ENCODE data around the gene HOXC9.

Gene HOXC9

DNA sequence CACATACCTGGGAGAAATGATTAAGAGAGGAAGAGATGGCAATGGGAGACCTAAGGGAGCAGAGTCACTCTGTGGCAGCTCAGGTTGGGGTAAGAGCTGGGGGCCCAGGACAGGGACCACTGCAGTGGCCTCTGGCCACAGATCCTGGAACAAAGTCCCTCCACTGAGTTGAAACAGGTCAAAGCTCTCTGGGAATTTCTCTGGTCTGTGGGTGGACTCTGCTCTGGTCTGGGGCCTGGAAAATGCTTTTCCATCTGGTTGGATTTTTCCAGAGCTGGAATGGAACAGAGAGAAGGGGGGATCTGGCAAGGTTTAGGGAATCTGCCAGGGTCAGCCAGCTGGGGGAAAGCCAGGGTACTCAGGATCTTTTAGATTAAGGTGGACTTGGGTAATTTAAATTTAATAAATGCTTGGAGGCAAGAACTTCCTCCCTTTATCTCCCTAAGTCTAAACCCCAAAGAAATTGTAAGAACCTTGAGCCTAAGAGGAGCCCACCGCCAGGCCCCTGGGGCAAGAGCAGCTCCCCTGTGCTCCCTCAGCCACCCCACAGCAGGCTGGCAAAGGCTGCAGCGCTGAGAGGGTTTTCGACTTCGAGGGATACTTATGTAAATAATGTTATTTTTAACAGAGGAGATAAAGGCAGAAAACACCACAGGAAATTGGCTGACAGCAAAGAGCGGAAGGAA is 11.3 kb upstream of the HOXC9 start:
- no peak for FAIRE-seq

DNA sequence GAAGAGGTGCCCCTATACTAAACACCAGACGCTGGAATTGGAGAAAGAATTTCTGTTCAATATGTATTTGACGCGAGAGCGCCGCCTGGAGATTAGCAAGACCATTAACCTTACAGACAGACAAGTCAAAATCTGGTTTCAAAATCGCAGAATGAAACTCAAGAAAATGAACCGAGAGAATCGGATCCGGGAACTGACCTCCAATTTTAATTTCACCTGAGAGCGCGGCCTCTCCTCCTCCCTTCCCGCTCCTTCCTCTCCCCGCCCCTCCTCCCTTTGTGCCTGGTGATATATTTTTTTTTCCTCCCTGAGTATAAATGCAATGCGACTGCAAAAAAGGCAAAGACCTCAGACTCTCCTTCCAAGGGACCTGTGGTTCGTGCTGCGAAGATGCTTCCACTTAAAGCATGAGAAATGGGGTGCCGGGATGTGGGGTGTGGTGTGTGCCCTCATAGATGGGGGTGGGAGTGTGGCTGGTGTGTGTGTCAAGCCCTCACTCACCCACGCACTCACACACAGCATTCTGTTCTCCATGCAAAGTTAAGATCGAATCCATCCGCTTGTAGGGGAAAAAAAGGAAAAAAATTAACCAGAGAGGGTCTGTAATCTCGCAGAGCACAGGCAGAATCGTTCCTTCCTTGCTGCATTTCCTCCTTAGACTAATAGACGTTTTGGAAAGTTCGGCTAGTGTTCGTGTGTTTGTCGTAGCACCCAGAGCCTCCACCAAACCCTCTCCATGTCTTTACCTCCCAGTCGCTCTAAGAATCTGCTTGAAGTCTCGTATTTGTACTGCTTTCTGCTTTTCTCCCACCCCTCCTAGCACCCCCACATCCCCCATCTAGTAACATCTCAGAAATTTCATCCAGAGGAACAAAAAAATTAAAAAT is 10.5 kb upstream of the HOXC9 start:
- no peak for FAIRE-seq

DNA sequence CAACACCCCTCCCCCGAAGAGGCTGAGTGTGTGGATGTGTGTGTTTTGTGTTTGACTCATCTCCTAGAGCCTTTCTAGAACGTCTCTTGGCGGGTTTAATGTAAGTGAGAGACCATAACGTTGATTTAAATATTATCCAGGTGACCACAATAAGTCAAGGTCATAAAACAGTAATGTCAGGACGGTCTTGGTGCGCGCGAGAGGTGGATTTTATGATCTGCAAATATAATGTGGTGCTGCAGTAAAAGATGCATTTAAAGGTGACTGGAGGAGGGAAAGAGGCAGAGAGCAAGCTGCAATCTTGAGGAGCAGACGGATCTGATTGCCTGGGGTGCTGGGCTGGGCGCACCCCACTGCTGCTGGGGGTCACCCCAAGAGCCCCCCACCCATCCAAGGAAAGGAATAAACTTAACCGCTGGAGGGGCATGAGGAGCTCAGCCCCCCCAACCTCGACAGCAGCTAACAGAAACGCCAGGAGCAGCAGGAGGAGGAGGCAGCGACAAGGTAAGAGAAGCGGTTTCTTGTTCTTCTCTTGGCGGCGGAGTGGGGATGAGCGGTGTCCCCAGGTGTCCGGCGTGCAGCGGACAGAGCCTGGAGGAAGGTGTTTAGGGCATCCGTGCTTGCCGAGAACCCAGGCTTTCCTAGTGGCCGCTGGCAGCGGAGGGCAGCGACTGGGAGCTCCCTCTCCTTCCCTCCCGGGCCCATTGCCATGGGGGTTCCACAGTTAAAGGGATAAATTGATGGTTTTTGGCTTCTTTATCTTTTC is 9.5 kb upstream of the HOXC9 start:
- FAIRE-seq: no peak

DNA sequence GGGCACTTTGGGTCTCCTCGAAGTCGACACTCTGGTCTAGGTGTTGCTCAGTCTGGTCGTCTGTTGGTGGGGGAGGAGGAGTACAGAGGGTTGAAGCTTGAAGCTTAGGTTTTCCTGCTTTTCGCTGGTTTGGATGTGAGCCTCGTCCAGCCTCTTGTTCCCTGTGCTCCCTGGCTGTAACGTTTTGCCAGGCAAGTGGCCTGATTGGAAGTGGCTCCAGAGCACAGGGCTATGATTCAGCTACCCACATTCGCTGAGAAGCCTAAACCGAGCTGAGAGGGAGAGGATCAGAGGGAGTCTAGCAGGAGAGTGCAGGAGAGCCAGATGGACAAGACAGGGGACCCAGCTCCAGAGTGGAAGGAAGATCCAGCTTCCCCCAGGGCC is 8.9 kb upstream of the HOXC9 start:
- FAIRE-seq: no peak

DNA sequence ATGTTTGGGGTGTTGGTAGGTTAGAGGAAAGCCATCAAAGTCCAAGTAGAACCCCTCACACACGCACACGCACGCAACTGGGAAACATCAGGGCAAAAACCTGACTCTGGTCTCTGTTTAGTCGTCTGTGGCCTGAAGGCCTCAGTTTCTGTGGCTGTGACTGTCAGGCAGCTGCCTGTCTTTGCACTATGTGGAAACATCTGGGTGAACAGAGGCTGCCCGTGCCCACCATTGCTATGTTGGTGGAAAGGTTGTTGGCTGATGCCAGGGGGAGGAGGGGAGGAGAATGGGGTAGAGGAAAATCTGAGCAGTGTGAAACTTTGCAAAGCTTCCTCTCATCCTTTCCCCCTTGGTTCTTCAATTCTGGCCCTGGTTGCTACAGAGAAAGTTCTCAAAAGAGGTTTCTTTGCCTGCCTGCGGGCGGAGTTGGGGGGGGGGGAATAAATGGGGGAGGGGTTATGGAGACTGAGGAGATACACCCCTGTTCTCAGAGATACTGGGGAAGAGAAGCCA is 7.5 kb upstream of the HOXC9 start:
- no peak for FAIRE-seq

DNA sequence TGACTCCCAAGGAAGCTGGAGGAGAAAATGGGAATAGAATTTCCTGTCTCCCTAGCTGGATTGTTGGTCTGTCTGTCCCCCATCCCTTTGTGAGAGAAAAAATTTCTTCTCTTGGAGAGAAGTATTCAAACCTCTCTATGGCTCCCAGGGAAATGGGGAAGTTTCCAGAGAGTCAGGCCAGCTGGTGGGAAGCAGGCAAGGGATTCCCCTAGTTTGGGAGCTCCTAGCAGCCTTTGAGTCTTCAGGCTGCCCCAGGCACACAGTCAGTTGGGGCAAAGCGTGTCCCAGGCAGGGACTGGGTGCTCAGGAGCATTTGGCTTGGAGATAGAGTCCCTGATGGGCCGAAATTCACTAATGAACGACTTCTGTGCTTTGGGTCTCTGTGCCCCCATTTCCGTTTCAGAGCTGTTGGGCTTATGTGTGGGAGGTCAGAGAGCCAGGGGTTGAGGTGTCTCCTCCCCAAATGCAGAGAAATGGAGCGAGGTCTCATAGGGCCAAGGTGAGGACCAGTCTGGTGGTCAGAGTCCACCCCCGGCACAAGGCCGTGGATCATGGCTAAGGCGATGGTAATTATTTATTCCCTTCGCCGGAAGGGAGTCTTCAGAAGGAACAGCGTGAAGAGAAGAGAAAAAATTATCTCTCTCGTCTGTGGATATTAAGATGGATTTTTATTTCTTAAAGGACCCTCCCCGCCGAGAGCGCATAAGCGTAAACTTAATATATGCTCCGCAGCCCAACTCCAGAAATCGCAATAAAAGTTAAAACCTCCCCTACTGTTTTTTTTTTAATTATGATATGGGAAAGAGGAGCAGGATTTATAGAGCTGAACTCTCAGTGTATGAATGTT is 6.6 kb upstream of the HOXC9 start:
- FAIRE-seq: no peak

DNA sequence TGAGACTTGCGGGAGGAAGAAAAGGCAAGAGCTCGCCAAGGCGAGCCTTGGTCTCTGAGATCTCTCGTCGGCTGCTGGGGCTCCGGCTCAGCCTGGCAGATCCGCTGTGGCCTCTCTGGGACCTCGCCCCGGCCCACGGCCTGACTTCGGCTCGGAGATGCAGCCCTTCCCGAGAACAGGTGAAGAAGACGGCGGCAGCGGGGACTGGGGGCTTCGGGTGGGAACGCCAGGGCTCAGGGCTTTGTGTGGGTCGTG is 6.0 kb upstream of the HOXC9 start:
- FAIRE-seq: no peak

DNA sequence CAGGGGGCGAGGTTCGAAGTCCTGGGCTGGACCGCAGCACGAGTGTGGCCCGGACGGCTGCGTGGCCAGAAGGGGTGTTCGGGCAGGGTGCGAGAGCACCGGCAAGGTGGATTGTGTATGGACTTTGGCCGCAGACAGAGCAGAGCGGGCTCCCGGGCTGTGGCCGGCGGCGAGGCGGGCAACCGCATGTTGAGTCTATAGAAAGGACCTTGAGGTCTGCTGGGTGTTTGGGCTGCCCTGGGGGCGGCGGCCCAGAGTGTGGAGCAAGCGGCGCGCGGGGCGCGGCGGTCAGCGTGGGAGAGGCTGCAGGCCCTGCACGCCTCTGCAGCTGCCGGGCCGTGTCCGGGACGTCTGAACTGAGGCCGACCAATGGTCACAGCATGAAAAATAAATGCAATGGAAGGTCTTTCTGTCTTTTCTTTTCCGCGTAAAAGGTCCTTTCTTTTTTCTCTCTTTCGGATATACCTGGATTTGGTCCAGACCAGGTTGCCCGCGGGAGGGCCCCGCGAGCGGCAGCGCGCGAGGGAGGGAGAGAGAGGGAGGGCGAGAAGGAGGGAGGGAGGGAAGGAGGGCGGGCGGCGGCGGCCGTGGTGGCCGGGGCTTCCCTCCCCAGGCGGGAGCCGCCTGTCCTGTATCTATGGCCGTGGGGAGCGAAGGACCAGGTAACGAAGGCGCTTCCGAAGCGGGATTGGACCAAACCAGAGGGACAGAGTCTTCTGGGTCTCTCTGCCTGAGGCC is 5.5 kb upstream of the HOXC9 start:
- no peak for FAIRE-seq

DNA sequence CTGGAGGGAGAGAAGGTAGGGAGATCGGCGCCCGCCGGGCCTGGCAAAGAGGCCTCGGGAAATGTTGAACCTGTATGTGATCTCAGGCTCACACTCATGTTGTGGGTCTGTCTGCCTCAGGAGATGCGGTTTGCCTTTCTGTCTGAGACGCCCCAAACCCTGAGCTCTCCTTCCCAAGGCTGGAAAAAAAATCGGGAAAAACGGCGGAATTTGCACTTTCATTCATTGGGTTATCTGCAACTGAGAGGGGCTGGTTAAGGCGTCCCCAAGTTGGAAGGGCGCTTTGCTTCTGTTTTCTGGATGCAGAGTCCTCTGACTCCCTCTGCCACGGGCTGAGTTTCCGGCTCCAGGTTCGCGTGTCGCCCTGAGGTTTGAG is 5.0 kb upstream of the HOXC9 start:
- FAIRE-seq: no peak

DNA sequence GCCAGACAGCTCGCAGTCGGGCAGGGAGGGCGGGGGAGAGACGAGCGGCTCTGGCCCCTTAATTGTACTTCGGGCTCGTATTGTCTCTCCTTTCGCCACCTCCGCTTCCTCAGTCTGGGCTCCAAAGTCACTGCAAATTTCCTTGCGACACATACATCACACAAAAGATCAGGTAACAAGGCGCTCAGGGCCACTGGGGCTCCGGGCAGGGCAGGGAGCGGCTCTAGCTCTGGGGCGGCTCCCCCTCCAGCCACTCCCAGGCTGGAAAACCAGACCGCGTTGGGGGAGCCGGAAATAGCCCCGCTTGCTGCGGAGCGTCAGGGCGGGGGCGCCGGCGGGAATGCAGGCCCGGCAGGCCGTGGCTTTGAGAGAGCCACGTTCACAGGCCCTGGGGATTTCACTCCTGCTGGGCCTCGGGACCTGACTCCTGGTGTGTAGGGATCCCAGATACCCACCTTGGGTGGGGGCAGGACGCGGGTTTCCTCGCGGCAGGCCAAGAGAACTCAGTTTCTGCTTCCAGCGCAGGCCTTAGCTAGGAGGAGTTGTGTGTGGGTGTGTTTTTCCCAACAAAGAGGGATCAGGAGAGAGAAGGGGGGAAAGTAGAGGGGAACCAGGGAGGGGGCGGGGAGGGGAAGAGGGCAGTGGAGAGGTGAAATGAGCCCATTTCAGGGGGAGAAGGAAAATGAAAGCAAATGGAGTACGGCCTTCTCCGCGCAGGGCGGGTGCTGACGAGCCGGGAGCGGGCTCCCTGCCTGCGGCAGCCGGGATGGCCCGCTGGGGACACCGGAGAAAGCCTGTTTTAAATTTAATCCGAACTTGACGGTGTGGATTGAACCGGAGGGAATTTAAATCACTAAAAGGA is 4.4 kb upstream of the HOXC9 start:
- FAIRE-seq: no peak

DNA sequence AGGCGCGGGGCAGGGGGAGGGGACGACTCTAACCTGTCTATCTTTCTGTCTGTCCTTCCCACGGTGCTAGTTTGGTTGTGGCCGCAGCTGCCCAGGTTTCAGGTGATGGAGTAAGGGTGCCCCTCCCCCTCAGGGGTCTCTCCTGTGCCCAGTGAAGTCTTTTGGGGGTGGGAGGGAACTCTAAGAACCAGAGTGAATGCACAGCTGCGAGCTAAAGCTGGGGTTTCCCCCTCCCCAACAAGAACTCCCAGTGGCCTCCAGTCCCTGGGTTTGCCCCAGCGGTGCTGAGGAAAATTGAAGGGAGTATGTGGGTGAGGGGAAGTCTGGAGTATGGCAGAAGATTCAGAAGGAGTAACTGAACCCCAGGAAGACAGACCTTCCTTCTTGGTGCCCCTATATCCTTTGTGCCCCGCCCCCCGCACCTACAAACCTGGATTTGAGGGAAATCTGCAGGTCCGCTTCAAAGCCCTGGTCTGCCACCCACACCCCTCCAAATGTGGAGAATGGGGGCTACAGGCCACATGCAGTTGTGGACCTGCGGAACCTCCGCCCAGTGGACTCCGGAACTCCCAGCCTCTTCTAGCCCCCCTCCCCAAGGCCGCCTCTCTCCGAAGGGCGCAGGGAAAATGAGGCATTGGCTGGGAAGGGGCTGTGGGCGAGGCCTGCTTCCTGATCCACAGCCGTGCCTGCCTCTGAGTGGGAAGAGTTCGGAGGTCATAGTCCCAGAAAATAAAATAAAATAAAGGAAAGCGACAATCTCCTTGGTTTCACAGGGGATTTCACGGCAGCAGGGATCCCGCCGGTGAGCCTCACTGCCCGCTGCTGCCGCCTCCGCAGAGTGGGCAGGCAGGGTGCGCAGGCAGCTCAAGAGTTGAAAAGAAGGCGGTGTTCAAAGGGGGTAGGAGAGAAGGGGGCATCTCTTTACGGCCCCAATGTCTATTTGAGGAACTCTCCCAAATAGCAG is 3.4 kb upstream of the HOXC9 start:
- no peak for FAIRE-seq

DNA sequence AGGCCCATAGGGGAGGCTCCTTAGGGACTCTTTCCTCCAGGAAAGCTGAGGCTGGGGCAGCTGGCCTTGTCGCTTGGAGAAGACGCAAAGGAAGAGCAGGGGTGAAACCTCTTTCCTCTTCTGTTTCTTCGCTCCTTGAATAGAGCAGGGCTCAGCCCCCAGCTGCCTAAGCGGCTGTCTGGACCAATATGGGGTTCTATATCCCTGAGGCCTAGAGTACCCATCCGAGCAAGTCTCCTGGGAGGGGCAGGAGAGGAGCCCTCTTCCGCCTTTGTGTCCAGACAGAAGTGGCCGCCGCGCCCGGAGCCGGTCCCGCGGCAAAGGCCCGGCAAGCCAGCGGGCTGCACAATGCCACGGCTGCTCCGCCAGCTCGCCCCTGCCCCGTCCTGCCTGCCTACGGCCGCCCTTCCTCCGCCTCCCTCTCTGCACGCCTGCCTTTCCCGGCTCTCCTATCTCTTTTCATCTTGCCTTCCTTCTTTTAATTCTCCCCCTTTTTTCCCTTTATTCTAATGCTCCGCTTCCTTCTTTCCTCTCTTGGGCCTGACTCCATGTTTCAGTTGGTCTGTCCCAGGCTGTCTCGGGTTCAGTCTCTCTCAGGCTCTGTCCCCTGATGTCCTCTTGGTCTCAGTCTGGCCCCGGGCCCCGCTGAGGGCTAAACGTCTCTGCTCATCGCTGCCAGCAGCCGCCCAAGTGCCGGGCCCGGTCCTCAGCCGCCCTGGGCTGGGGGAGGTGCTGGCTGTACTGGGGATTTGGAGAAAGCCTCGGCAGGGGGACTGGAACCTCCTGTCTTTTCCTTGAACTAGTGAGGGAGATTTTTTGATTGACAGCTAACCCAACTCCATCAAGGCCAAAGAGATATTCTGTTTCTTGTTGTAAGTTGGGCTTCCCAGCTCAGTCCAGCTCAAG is 2.5 kb upstream of the HOXC9 start:
- FAIRE-seq: no peak

DNA sequence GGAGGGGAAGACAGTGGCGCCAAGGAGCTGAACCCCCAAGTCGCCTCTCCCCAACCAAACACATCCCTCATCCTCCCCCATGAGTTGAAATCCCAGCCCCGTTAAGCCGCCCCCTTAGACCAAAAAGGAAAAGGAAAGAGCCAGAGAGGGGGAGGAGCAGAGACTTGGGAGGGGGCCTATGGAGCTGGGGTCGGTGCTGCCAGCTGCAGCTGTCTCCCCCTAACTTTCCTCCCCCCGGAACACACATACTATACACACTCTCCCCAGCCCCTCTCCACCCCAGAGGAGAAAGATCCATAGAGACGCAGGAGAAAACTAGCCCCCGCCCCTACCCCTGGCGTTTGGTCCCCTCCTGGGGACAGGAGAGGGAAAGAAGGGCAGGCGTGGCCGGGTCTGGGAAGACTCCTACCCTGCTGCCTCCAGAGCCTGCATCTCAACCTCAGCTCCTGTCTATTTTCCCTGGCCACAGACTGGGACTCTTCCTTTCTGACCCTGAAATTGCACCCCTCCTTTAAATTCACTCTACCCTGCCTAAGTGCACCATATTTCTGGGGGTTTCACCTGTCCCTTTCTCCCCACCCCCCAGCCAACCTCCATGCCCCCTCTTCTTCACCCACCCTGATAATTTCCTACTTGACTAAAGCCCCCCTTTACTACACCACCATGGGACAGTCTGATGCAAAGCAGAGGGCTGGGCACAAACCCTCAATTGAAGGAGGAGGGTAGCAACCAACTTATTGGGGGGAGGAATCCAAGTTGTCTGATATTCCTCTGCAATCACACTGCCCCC is 1.7 kb upstream of the HOXC9 start:
- no peak for FAIRE-seq

DNA sequence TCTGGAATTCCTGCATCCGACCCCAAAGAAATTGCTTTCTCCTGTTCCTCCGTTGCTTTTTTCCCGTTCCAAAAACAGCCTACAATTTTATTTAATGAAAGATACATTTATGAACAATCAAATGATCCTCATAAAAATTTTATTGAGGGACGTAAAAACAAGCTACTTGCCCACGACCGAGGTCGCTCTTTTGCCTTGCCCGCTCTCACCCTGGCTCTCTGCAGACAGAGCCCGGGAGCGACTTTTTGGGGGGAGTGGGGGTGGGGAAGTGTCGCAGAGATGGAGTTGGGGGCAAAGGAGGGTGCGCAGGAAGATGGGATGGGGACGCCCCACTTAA is 1.1 kb upstream of the HOXC9 start:
- no peak for FAIRE-seq

DNA sequence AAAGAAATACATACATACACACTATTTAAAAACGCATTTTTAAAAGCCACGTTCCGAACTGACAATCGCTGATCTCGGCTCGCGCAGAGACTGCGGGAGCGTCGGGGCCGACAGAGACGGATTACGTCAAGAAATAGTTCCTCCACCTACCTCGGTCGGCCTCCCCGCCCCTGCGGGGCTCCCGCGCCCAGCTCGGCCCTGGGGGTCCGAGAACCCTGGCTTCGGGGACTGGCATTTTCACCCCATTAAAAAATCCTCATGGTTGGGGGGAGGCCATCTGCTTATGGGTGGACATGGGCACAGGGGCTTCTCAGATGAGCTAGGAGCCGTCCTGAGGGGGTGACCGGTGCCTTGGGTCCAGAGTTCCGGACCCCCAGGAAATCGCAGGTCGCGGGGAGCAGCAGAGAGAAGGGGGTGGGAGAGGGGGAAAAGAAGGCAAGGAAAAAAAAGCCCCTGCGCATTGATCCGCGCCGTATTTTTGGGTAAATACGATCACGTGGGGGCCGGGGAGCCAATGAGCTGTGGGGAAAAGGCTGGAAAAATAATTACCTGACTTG is 324 bp upstream of the HOXC9 start:
- no peak for FAIRE-seq

DNA sequence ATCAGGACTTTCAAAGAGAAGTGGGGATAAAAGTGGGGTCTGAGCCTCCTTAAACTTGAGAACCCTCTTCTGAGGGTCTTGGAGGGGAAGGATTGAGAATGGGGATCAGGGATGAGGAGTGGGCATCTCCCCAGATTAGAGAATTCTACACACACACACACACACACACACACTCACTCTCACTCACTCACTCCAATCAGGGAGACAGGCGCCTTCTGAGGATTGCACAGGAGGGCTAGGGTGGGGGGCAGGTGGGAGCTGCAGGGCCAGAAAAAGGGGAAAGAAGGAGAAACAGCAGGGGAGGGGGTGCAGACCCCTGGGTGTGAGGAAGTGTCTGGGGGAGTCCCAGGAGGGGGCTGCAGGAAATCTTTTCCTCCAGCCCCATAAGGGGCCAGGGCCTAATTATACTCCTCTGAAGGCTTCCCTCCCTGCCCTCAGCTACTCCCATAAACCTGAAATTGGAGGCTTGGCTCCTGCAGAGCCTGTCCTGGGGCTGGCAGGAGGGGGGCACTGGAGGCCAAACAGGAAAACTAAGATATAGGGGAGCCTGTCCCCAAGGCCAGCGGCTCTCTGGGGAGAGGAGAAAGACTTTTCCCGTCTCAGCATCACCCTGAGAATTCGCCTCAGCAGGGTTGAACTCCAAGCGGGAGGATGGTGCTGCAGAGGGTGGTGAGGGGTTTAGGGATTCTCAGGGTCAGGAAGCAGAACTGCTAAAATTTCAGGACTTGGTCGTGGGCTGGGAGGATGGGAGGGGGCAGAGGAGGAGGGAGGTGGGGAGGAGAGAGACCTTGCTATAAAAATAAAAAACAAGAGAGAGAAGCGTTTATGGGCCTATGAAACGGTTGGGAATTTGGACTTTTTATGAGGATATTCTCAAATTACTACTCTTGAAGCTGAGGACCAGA is 1.6 kb downstream of the HOXC9 start:
- no peak for FAIRE-seq

Measured in colon (tissue), 2 donors.